GM23248 (cell line): Measurements from ENCODE around the gene KCNMA1.

ENCODE experiments used
- EZH2 ChIP-seq: fragments of 200-600 bp; sonication (generic); IDR thresholded peaks from 2 replicates; pipeline ENCODE4 v1.6.1; 2018; ENCODE audit warnings: antibody characterized with exemption, mild to moderate bottlenecking; ENCODE audit not compliant: insufficient read depth, poor library complexity, severe bottlenecking
- EZH2phosphoT487 ChIP-seq: fragments of 200-600 bp; sonication (generic); IDR thresholded peaks from 2 replicates; pipeline ENCODE4 v1.6.1; 2018; ENCODE audit warnings: antibody characterized with exemption, moderate library complexity, mild to moderate bottlenecking, low read depth; ENCODE audit not compliant: insufficient read depth

- no peak for TF ChIP-seq EZH2
- no peak for TF ChIP-seq EZH2phosphoT487
Observed at GRCh38 chr10:77544617-77545016, 93.0 kb downstream of the KCNMA1 start.
